Left kidney (tissue), 2 donors: ENCODE results near the gene DNMT3A. TPM values are rescaled to one million over a fixed set of nuclear protein-coding genes. Genes with fewer than 3 reads are reported as not detected.
A peak's percentile ranks its signal among the peaks of the same experiment; 100 is the strongest.
"Not testable (repeated sequence)": the region's sequence is repeated elsewhere in the genome, so short reads cannot be mapped to it uniquely, and the experiment has no call there.

Source experiments
- DNase-seq: peaks from one replicate; pipeline ENCODE4 v3.0.0-alpha.2; 2013
- polyA plus RNA-seq: library from polyadenylated mRNA; unstranded; fragments of 120-200 nt; gene quantifications from one replicate; pipeline ENCODE4 v1.2.1, GENCODE V29; 2013; ENCODE audit not compliant: insufficient read length

Gene DNMT3A
- polyA plus RNA-seq, 1 donor = 94.4 TPM

- DNase-seq = no peak
Measured at GRCh38 chr2:25284756-25285155, 57.0 kb downstream of the DNMT3A start.

GRCh38 chr2:25283921-25284320, 57.8 kb downstream of the DNMT3A start:
- no peak for DNase-seq

GRCh38 chr2:25281941-25282340, 59.8 kb downstream of the DNMT3A start:
- no peak for DNase-seq

- DNase-seq = no peak
Measured at GRCh38 chr2:25281522-25281921, 60.2 kb downstream of the DNMT3A start.

- DNase-seq = no peak
Measured at GRCh38 chr2:25280051-25280687, 61.6 kb downstream of the DNMT3A start.

GRCh38 chr2:25279091-25279651, 62.6 kb downstream of the DNMT3A start:
- DNase-seq = no peak

- peak; percentile 77 for DNase-seq
Measured at GRCh38 chr2:25276569-25277465, 64.9 kb downstream of the DNMT3A start.

GRCh38 chr2:25275575-25275965, 66.2 kb downstream of the DNMT3A start:
- no peak for DNase-seq

GRCh38 chr2:25274868-25275574, 66.7 kb downstream of the DNMT3A start:
- no peak for DNase-seq

GRCh38 chr2:25273985-25274535, 67.7 kb downstream of the DNMT3A start:
- no peak for DNase-seq

GRCh38 chr2:25272705-25273104, 69.0 kb downstream of the DNMT3A start:
- not testable (repeated sequence) for DNase-seq

GRCh38 chr2:25270061-25270460, 71.7 kb downstream of the DNMT3A start:
- no peak for DNase-seq

GRCh38 chr2:25269233-25269632, 72.5 kb downstream of the DNMT3A start:
- DNase-seq = no peak

- no peak for DNase-seq
Measured at GRCh38 chr2:25268139-25268538, 73.6 kb downstream of the DNMT3A start.

- DNase-seq = no peak
Measured at GRCh38 chr2:25266399-25266798, 75.3 kb downstream of the DNMT3A start.

GRCh38 chr2:25265802-25266201, 75.9 kb downstream of the DNMT3A start:
- no peak for DNase-seq

- DNase-seq = no peak
Measured at GRCh38 chr2:25265001-25265400, 76.7 kb downstream of the DNMT3A start.

GRCh38 chr2:25262288-25262687, 79.4 kb downstream of the DNMT3A start:
- no peak for DNase-seq

- DNase-seq = no peak
Measured at GRCh38 chr2:25259737-25260124, 82.0 kb downstream of the DNMT3A start.

- DNase-seq = no peak
Measured at GRCh38 chr2:25258847-25259736, 82.6 kb downstream of the DNMT3A start.
